SW 1271 (cell line): ENCODE data around the gene TUBE1.
A peak's percentile ranks its signal among the peaks of the same experiment; 100 is the strongest.
"Not testable (repeated sequence)": the region's sequence is repeated elsewhere in the genome, so short reads cannot be mapped to it uniquely, and the experiment has no call there.

Experiments
- DNase-seq, 2 experiments: peaks; one replicate each; lab custom pipeline; 2025; lab: John Stamatoyannopoulos, UW

The TUBE1 gene

DNA sequence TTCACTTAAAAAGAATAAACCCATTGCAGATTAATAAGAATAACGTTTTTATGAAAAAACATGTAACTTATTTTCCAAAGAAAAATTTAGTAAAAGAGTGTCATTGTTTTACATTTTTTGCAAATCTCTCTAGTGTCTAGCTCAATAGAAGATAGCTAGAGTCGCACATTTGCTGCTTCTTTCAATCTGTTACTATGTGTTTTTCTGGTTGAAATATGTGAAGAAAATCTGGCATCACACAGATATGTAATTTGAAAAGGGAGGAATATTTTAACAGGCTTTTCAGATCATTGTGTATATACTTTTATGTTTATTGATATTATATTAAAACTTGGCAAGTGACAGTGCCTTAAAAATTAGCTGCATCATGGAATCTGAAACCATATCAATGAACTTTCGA is 24.3 kb downstream of the TUBE1 start:
- no peak for DNase-seq

GRCh38 chr6:112061605-112062004 is 25.7 kb downstream of the TUBE1 start:
- no peak for DNase-seq

DNA sequence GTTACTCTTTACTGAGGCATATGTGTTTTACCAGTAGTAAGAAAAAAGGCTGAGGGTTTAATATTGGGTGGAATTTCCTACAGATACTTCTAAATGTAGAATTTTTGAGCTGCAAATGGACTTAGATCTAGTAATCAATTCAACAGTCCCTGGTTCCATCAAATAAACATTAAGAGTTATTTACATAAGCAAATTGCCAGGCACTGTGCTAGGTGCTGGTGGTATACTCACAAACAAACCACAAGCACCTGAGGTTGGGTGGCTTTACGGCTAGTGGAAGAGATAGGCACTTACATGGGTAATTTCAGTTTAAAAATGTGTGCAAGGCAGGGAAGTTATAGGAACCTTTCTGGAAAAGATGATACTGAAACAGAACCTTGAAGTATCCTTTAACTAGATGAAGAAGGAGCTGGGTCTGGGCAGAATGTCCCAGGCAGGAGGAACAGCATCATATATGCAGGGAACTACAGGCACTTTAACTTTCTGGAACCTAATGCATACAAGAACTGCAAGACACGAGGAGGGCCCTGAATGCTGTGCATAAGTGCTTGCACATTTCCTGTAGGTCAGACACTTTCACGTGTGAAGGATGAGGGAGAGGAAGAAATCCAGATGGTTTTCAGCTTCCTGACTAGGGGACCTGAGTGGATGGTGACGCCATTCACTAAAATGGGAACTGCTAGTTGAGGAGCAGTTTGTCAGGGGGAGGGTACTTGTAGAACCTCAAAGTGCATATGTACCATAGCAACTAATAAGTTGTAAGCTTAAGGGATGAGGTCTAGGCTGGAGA is 28.8 kb downstream of the TUBE1 start:
- DNase-seq, result no peak

- DNase-seq, result no peak
These were observed 32.6 kb downstream of the TUBE1 start for GRCh38 chr6:112054555-112055190.

GRCh38 chr6:112054001-112054400 is 33.3 kb downstream of the TUBE1 start, which contains the start of gene CCN6:
Gene CCN6, plus strand, starts transcription at chr6:112054104. Its CDS starts 254 bp downstream, at chr6:112054358.
- DNase-seq, result no peak

- not testable (repeated sequence) for DNase-seq
These were observed 36.0 kb downstream of the TUBE1 start for GRCh38 chr6:112051251-112051740.

GRCh38 chr6:112050429-112050828 is 36.9 kb downstream of the TUBE1 start:
- no peak for DNase-seq

DNA sequence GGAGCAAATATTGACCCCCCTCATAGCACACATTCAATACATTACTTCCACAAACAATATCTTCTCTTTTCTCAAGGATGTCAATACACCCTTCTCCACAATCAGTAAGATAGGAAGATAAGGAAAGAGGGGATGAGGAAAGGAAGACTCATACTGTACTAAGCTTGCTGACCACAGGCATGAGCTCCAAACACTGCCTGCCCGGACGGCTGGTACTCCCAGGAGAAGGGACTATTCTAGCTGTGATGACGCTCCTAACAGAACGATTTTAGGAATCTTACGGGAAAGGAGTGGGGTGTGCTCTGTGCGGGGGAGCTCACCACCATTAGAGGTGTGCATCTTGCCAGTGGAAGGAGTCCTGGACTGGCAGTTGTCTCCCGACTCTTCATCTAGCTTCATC is 37.3 kb downstream of the TUBE1 start:
- no peak for DNase-seq

- DNase-seq, result no peak
These were observed 38.1 kb downstream of the TUBE1 start for GRCh38 chr6:112049026-112049799.

DNA sequence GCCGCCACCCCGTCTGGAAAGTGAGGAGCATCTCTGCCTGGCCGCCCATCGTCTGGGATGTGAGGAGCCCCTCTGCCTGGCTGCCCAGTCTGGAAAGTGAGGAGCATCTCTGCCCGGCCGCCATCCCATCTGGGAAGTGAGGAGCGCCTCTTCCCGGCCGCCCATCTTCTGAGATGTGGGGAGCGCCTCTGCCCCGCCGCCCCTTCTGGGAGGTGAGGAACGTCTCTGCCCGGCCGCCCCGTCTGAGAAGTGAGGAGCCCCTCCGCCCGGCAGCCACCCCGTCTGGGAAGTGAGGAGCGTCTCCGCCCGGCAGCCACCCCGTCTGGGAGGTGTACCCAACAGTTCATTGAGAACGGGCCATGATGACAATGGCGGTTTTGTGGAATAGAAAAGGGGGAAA is 39.8 kb downstream of the TUBE1 start:
- not testable (repeated sequence) for DNase-seq

GRCh38 chr6:112044856-112045255 is 42.4 kb downstream of the TUBE1 start:
- DNase-seq, result no peak

DNA sequence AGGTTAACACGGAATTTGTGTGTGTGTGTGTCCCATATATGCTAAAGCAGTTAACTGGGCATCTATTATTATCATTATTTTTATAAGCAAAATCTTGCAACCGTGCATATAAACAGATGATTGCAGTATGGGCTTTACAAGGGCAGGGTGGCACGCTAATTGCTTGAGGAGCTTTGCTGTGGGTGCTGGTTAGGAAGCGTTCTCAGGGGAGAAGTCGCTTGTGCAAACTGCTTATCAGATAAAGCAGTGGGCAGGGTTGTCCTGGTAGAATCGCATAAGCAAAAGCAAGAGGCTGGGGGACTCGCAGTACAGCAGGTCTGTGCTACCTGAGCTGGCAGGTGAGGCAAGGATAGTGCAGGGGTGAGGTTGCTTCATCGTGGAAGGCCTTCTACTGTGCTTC is 43.1 kb downstream of the TUBE1 start:
- DNase-seq, result no peak

DNA sequence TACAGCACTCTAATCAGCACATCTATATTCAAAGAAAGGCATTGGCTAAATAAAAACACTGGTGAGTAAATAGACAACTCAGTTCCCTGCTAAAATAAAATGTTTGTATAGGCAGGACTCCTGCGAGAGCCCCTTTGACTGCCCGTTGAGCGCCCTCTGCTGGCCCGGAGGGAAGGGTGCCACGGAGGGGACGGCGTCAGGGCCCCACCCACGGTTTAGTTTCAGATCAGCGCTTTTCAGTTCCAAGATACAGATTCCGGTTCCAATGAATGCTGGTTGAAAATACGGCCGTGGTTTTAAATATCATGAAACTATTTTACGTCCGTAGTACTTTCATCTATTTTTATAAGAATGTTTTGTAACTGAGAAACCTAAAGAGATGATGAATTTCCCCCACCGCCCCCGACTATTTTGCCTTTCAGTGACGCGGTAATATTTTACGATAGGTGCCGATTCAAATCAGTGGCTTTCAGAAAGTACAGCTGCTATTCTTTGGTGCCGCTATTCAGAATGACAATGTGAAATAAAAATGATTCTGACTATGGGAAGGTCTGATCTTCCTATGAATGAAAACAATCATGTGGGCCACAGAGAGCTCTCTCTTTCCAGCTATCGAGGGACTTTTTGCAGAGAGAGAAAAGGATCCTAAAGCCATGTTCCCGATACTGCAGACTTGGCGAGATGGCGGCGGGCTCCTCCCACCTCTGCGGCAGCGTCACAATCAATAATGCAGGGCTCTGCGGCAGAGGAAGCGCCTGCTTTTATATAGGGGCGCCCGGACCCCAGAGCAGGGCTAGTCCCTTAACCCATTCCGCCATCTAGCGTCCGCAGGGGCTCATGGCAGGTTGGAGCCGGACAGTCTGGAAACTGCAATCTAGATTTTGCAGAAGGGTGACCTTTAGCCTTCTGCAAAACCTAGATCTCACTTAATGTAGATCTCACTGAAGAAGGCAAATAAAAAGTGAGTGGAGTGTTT is 44.0 kb downstream of the TUBE1 start:
- peak; percentile 71 to 89 for DNase-seq

GRCh38 chr6:112041535-112041934 is 45.7 kb downstream of the TUBE1 start:
- no peak for DNase-seq

DNA sequence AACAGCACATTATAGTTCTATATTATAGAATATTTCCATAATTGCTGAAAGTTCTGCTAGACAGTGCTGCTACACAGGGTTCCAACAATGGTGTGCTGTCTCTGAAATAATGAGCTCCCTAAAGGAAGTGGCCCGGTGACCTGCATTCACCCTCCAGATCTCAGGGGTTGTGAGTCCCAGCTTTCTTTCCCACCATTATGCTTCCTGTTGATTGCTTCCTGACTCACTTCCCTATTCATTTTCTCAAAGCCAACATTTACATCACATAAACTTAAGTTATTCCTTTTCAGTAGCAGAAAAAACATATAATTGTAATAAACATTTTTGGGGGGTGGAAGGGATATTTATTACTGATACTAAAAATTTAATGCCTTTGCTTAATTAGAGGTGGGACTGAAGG is 46.3 kb downstream of the TUBE1 start:
- DNase-seq, result peak in 1 of 2 experiments; percentile 17

GRCh38 chr6:112039431-112039770 is 47.9 kb downstream of the TUBE1 start:
- no peak for DNase-seq

GRCh38 chr6:112038756-112039430 is 48.4 kb downstream of the TUBE1 start:
- no peak for DNase-seq

DNA sequence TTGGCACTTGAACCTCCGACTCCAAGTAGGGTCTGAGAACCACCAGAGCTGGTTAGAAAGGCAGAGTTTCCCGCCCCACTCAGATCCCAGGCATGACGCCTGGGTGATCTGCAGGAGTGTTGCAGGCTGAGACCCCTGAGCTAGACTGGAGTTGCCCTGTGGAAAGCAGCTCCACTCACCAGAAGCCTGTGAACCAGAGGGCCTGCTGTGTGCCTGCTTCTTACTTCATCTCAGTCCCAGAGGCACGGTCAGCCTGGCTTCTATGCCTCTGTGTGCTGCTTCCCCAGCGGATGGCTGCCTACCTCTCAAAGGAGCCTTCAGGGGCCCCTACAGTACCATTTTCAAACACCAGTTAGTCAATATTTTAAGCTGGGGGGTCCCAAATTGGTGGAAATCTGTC is 49.0 kb downstream of the TUBE1 start:
- DNase-seq, result no peak

- DNase-seq, result peak; percentile 56 to 71
These were observed 49.5 kb downstream of the TUBE1 start for GRCh38 chr6:112037783-112038216.

GRCh38 chr6:112036088-112036637 is 51.1 kb downstream of the TUBE1 start:
- no peak for DNase-seq

DNA sequence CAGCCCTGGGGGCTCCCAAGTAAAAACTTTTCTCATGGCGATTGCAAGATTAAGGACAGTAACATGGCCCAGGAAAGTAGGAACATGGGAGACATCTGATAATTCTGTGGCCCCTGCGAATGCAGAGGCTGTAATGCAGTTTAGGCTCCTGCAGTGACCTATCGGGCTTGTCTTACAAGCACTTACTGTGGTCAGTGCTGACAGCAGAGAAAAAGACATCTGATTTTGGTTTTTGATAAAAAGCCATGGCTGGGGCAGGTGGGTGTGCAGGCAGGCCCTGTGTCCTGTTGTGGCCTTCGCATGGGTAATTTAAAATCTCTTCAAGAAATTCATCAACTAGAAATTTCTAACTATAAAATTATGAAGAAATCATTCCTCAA is 52.7 kb downstream of the TUBE1 start:
- DNase-seq, result no peak
